OCI-LY1 (cell line): Measurements from ENCODE around the gene DRGX.

ENCODE experiments used
- H2AFZ ChIP-seq: fragments of 200-600 bp; sonication (generic), shearing (Covaris generic); 2 replicates; pipeline ENCODE4 v1.6.0; 2014; ENCODE audit warnings: antibody characterized with exemption, mild to moderate bottlenecking, low read length
- H3F3A ChIP-seq: fragments of 200-600 bp; sonication (generic), shearing (Covaris generic); 2 replicates; pipeline ENCODE4 v1.6.0; 2014; ENCODE audit warnings: mild to moderate bottlenecking, antibody characterized with exemption, low read length, moderate library complexity; ENCODE audit not compliant: insufficient read depth
- H3K27ac ChIP-seq: fragments of 200-600 bp; sonication (generic); 2 replicates; pipeline ENCODE4 v1.5.1; 2014; ENCODE audit warnings: low read length, mixed run types, mild to moderate bottlenecking, low read depth; ENCODE audit not compliant: poor library complexity, severe bottlenecking
- H3K27me3 ChIP-seq: fragments of 200-600 bp; sonication (generic); 2 replicates; pipeline ENCODE4 v1.6.0; 2014; ENCODE audit warnings: antibody characterized with exemption, mild to moderate bottlenecking, low read length, moderate library complexity; ENCODE audit not compliant: insufficient read depth
- H3K36me3 ChIP-seq: fragments of 200-600 bp; sonication (generic); 2 replicates; pipeline ENCODE4 v1.6.1; 2014; ENCODE audit warnings: mild to moderate bottlenecking, antibody characterized with exemption, low read length, moderate library complexity, mixed read lengths; ENCODE audit not compliant: insufficient read depth
- H3K4me1 ChIP-seq: fragments of 200-600 bp; sonication (generic); 2 replicates; pipeline ENCODE4 v1.5.1; 2014; ENCODE audit warnings: mild to moderate bottlenecking, low read length, moderate library complexity; ENCODE audit not compliant: insufficient read depth, severe bottlenecking
- H3K4me2 ChIP-seq: fragments of 200-600 bp; sonication (generic), shearing (Covaris generic); 2 replicates; pipeline ENCODE4 v1.6.1; 2014; ENCODE audit warnings: low read length
- H3K4me3 ChIP-seq: fragments of 200-600 bp; sonication (generic); 2 replicates; pipeline ENCODE4 v1.5.1; 2014; ENCODE audit warnings: low read length, low read depth, mild to moderate bottlenecking, mixed read lengths; ENCODE audit not compliant: poor library complexity, severe bottlenecking
- H3K79me2 ChIP-seq: fragments of 200-600 bp; shearing (Covaris generic); 2 replicates; pipeline ENCODE4 v1.6.1; 2016; ENCODE audit warnings: mixed run types, low read length, mixed read lengths; ENCODE audit not compliant: insufficient read depth
- H3K9ac ChIP-seq: fragments of 200-600 bp; sonication (generic), shearing (Covaris generic); 2 replicates; pipeline ENCODE4 v1.6.1; 2014; ENCODE audit warnings: mild to moderate bottlenecking, low read length, mixed read lengths
- H3K9me2 ChIP-seq: fragments of 200-600 bp; sonication (generic), shearing (Covaris generic); 2 replicates; pipeline ENCODE4 v1.6.1; 2014; ENCODE audit warnings: low read depth, mild to moderate bottlenecking, low read length, mixed read lengths
- H3K9me3 ChIP-seq: fragments of 200-600 bp; shearing (Covaris generic); 2 replicates; pipeline ENCODE4 v1.6.1; 2014; ENCODE audit warnings: low read length, mixed read lengths
- H4K20me1 ChIP-seq: fragments of 200-600 bp; sonication (generic), shearing (Covaris generic); 2 replicates; pipeline ENCODE4 v1.6.0; 2016; ENCODE audit warnings: mild to moderate bottlenecking, low read length; ENCODE audit not compliant: insufficient read depth
- EZH2 ChIP-seq: fragments of 200-600 bp; sonication (generic), shearing (Covaris generic); IDR thresholded peaks from 2 replicates; pipeline ENCODE4 v1.8.0; 2017; ENCODE audit warnings: borderline replicate concordance, mixed run types, mild to moderate bottlenecking, antibody characterized with exemption, low read length, moderate library complexity, mixed read lengths
- TF ChIP-seq, protein P1 (sequence below): fragments of 200-600 bp; sonication (generic), shearing (Covaris generic); IDR thresholded peaks from 2 replicates; pipeline ENCODE4 v1.5.1; 2017; ENCODE audit warnings: mild to moderate bottlenecking, antibody characterized with exemption, low read length, moderate library complexity, mixed read lengths

DRGX gene

DNA sequence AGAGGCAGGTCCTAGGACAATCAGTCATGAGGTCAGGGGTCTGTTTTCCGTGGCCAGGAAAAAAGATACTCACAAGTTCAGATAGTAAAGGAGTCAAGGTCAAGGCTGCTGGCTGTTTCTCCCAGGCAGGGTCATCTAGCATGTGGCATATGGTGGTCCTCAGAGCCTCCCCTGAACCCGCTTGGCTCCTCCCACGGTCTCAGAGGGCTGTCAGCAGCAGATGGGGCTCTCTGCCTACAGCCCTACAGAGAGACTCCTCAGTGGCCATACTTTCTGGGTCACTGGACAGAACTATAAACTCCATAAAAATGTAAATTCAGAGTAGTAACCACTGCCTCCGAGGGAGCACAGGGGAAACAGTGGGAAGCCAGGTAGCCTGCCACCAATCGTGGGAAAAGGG is 11.3 kb upstream of the DRGX start:
- Histone ChIP-seq H3K4me2 (no peak overlapping the region), H3K79me2 (no peaks in the 10 kb centered on the region)
- TF ChIP-seq, protein P1, sequence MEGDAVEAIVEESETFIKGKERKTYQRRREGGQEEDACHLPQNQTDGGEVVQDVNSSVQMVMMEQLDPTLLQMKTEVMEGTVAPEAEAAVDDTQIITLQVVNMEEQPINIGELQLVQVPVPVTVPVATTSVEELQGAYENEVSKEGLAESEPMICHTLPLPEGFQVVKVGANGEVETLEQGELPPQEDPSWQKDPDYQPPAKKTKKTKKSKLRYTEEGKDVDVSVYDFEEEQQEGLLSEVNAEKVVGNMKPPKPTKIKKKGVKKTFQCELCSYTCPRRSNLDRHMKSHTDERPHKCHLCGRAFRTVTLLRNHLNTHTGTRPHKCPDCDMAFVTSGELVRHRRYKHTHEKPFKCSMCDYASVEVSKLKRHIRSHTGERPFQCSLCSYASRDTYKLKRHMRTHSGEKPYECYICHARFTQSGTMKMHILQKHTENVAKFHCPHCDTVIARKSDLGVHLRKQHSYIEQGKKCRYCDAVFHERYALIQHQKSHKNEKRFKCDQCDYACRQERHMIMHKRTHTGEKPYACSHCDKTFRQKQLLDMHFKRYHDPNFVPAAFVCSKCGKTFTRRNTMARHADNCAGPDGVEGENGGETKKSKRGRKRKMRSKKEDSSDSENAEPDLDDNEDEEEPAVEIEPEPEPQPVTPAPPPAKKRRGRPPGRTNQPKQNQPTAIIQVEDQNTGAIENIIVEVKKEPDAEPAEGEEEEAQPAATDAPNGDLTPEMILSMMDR, result no peak
- TF ChIP-seq EZH2, result no peak

DNA sequence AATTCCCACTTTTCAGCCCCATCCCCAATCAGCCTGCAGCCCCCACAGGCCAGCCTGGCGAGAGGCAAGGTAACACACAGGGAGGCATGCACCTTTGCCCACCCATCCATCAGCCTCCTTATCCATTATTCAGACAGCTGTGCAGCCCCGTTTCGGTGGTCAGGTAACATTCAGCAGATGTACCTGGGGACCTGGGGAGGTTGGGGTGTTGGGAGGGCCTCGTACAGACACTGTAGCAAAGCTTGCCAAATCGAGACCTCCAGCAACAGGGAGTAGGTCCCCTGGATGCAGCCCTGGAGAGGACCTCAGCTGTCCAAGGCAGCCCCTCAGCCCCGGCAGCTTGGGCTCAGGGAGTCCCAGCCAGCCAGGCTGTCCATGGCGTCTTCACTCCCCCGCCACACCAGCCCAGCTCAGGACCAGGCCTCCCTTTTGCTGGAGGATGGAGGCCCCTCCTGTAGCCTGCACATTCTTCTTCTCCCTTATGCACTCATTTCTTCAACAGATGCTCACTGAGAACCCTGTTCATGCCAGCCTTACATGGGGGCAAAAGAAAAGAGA is 8.5 kb upstream of the DRGX start:
- H3K4me1 ChIP-seq, result no peaks in the 10 kb centered on the region
- H3K9me3 ChIP-seq, result no peaks in the 10 kb centered on the region
- no peaks in the 10 kb centered on the region for H3F3A ChIP-seq

More for the DNA sequence above, 11.3 kb upstream of the DRGX start:
- H3K9ac ChIP-seq, result no peak overlapping the region
- no peaks in the 10 kb centered on the region for H3K4me1 ChIP-seq
- no peaks in the 10 kb centered on the region for H3F3A ChIP-seq
- no peaks in the 10 kb centered on the region for H4K20me1 ChIP-seq
- H3K4me3 ChIP-seq, result no peak overlapping the region
- no peaks in the 10 kb centered on the region for H3K36me3 ChIP-seq
- H3K27ac ChIP-seq, result no peak overlapping the region
- no peaks in the 10 kb centered on the region for H3K27me3 ChIP-seq
- no peak overlapping the region for H2AFZ ChIP-seq
- no peaks in the 10 kb centered on the region for H3K9me3 ChIP-seq
- no peaks in the 10 kb centered on the region for H3K9me2 ChIP-seq

DNA sequence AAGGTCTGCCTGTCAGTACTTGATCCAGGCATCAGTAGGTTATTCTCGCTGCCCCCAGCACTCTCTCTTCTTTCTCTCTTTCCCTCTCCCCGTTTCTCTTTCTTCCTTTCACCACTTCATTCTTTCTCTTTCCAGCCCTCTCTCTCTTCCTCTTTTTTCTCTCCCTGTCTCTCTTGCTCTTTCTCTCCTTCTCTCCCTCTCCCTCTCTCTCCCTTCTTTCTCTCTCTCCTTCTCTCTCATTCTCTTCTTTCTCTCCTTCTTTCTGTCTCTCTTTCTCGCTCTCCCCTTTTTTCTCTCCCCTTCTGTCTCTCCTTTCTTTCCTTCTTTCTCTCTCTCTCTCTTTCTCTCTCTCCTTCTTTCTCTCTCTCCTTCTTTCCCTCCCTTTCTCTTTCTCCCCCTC is 7.5 kb upstream of the DRGX start:
- H4K20me1 ChIP-seq, result no peaks in the 10 kb centered on the region
- no peak overlapping the region for H2AFZ ChIP-seq
- H3F3A ChIP-seq, result no peaks in the 10 kb centered on the region
- no peaks in the 10 kb centered on the region for H3K9me3 ChIP-seq
- no peak overlapping the region for H3K4me3 ChIP-seq
- no peaks in the 10 kb centered on the region for H3K27me3 ChIP-seq
- no peaks in the 10 kb centered on the region for H3K9me2 ChIP-seq
- TF ChIP-seq, protein P1, result no peak
- no peak for TF ChIP-seq EZH2
- no peak overlapping the region for H3K27ac ChIP-seq
- H3K4me1 ChIP-seq, result no peaks in the 10 kb centered on the region
- H3K9ac ChIP-seq, result no peak overlapping the region
- H3K4me2 ChIP-seq, result no peak overlapping the region
- no peaks in the 10 kb centered on the region for H3K79me2 ChIP-seq
- no peaks in the 10 kb centered on the region for H3K36me3 ChIP-seq

More for the DNA sequence above, 8.5 kb upstream of the DRGX start:
- H4K20me1 ChIP-seq, result no peaks in the 10 kb centered on the region
- TF ChIP-seq, protein P1, result no peak
- no peak for TF ChIP-seq EZH2
- no peak overlapping the region for H3K4me2 ChIP-seq
- no peaks in the 10 kb centered on the region for H3K79me2 ChIP-seq
- H3K9ac ChIP-seq, result no peak overlapping the region
- H3K36me3 ChIP-seq, result no peaks in the 10 kb centered on the region
- H3K9me2 ChIP-seq, result no peaks in the 10 kb centered on the region
- H3K27ac ChIP-seq, result no peak overlapping the region
- no peak overlapping the region for H2AFZ ChIP-seq
- no peaks in the 10 kb centered on the region for H3K27me3 ChIP-seq
- H3K4me3 ChIP-seq, result no peak overlapping the region
